ENCODE data around the gene ANTXR1.

The ANTXR1 gene

GRCh38 chr2:69154106-69154505 is 141.1 kb downstream of the ANTXR1 start:
- peak; percentile 61 for DNase-seq (ENCODE audit: low read depth)
- TF ChIP-seq CTCF (conservative IDR thresholded peaks at IDR 0.05; ENCODE audit: control insufficient read depth, insufficient read depth, low read depth, low read length) = no peak
- H3K4me3 ChIP-seq (ENCODE audit: control insufficient read depth, low read depth, low read length) = no peak overlapping the region

GRCh38 chr2:69156624-69157023 is 143.6 kb downstream of the ANTXR1 start:
- H3K4me3 ChIP-seq (ENCODE audit: control insufficient read depth, low read depth, low read length) = no peak overlapping the region
- no peak for TF ChIP-seq CTCF (conservative IDR thresholded peaks at IDR 0.05; ENCODE audit: control insufficient read depth, insufficient read depth, low read depth, low read length)
- DNase-seq (ENCODE audit: low read depth) = no peak

- no peak overlapping the region for H3K4me3 ChIP-seq (ENCODE audit: control insufficient read depth, low read depth, low read length)
- DNase-seq (ENCODE audit: low read depth) = no peak
- TF ChIP-seq CTCF (conservative IDR thresholded peaks at IDR 0.05; ENCODE audit: control insufficient read depth, insufficient read depth, low read depth, low read length) = no peak
Observed at GRCh38 chr2:69157441-69157840, 144.5 kb downstream of the ANTXR1 start.

- TF ChIP-seq CTCF (conservative IDR thresholded peaks at IDR 0.05; ENCODE audit: control insufficient read depth, insufficient read depth, low read depth, low read length) = no peak
- peak; percentile 13 for DNase-seq (ENCODE audit: low read depth)
- H3K4me3 ChIP-seq (ENCODE audit: control insufficient read depth, low read depth, low read length) = no peak overlapping the region
Observed at GRCh38 chr2:69159986-69160385, 147.0 kb downstream of the ANTXR1 start.

- no peak for DNase-seq (ENCODE audit: low read depth)
- TF ChIP-seq CTCF (conservative IDR thresholded peaks at IDR 0.05; ENCODE audit: control insufficient read depth, insufficient read depth, low read depth, low read length) = no peak
- no peak overlapping the region for H3K4me3 ChIP-seq (ENCODE audit: control insufficient read depth, low read depth, low read length)
Observed at GRCh38 chr2:69162057-69162456, 149.1 kb downstream of the ANTXR1 start.

GRCh38 chr2:69163109-69163508 is 150.1 kb downstream of the ANTXR1 start:
- peak; percentile 81 for DNase-seq (ENCODE audit: low read depth)
- no peak overlapping the region for H3K4me3 ChIP-seq (ENCODE audit: control insufficient read depth, low read depth, low read length)
- no peak for TF ChIP-seq CTCF (conservative IDR thresholded peaks at IDR 0.05; ENCODE audit: control insufficient read depth, insufficient read depth, low read depth, low read length)

GRCh38 chr2:69163556-69163955 is 150.6 kb downstream of the ANTXR1 start:
- no peak for TF ChIP-seq CTCF (conservative IDR thresholded peaks at IDR 0.05; ENCODE audit: control insufficient read depth, insufficient read depth, low read depth, low read length)
- no peak overlapping the region for H3K4me3 ChIP-seq (ENCODE audit: control insufficient read depth, low read depth, low read length)
- no peak for DNase-seq (ENCODE audit: low read depth)

Measured in fibroblast of mammary gland (primary cell).